Transverse colon (tissue), 1 donor: Measurements from ENCODE around the gene GRIN2B.

Source experiments
- EP300 ChIP-seq: sonication (generic); formaldehyde crosslinking; IDR thresholded peaks from one replicate; pipeline ENCODE4 v1.6.1; 2017; ENCODE audit warnings: antibody characterized with exemption, low read depth
- POLR2A ChIP-seq: fragments of 450-650 bp; IDR thresholded peaks from one replicate; pipeline ENCODE4 v1.6.1; 2016; ENCODE audit warnings: antibody characterized with exemption, mild to moderate bottlenecking, moderate library complexity

- no peak for TF ChIP-seq POLR2A
- TF ChIP-seq EP300: no peak
These were observed 685 bp downstream of the GRIN2B start for GRCh38 chr12:13980538-13981295.
